NCI-H2029 treated with DMSO at 0.1 percent for 48 hours (cell line): ENCODE measurements around the gene ARL6IP4.
A peak's percentile ranks its signal among the peaks of the same experiment; 100 is the strongest.
"Not testable (repeated sequence)": the region's sequence is repeated elsewhere in the genome, so short reads cannot be mapped to it uniquely, and the experiment has no call there.

Experiments
- DNase-seq: peaks from one replicate; lab custom pipeline; 2025; lab: John Stamatoyannopoulos, UW

The ARL6IP4 gene

DNA sequence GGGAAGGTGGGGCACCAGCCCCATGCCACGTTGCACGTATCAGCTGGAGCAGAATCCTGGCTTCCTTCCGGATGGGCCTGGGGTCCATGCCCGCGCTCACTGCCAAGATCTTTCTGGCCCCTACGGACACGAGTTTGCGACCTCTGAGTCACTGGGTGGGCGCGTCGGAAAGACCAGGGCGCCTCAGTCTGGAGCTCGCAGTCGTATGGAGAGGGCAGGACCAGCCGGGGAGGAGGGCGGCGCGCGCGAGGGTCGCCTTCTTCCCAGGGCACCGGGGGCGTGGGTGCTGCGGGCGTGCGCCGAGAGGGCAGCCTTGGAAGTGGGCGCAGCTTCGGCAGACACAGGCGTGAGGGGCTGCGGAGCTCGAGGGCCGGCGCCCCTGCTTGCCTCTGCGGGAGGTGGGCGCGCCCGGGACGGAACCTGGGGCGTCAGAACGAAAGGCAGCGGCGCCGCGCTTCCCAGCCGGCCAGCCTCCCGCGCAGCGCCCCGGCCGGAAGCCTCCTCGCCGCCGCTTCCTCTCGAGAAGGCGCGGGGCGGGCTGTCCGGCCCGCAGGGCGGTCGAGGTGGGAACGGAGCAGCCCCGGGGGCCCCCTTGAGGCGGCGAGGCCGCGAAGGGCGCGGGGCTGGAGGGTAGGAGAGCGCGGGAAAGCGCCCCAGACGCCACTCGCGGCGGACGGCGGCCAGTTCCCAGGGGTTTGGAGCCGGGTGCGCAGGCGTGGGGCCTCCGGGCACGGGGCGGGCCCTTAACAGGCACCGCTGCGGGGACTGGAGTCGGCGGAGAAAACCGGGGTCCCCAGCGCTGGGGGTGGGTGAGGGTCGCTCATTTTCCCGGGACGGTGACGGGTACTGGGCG, at the start of gene ARL6IP4:
TSS of gene ARL6IP4 (plus strand) at position 499 of the 853 bp plus-strand sequence. CDS start 459 bp downstream, outside the sequence.
- DNase-seq: no peak

DNA sequence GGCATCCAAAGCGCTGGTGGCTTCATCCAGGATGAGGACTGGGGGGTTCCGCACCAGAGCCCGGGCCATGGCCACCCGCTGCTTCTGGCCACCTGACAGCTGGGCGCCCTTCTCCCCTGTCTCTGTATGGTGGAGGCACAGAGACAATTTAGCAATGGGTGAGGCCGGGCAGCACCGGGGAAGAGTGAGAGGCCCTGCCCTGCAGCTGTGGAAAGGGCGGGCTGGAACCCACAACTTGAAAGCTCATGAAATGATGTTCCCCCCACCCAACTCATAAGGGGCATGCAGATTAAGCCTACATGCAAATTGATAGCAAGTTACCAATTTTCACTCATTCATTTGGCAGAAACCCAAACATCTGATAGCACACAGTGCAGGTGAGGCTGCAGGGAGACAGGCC, 48.3 kb upstream of the ARL6IP4 start:
- no peak for DNase-seq

DNA sequence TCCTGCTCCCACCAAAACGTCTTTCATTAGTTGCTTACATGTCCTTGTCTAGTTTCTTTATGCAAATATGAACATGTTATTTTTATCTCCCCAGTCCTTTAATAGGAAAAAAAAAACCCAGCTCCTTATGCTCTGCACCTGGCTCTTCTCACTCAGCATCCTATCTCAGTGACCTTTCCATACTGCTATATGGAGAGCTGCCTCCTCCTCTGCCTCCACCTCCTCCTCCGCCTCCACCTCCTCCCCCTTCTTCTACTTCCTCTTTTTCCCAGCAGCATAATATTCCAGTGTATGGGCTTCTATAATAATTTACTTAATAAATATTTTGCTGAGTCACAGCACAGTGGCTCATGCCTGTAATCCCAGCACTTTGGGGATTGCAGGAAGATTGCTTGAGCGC, 45.8 kb upstream of the ARL6IP4 start:
- no peak for DNase-seq

DNA sequence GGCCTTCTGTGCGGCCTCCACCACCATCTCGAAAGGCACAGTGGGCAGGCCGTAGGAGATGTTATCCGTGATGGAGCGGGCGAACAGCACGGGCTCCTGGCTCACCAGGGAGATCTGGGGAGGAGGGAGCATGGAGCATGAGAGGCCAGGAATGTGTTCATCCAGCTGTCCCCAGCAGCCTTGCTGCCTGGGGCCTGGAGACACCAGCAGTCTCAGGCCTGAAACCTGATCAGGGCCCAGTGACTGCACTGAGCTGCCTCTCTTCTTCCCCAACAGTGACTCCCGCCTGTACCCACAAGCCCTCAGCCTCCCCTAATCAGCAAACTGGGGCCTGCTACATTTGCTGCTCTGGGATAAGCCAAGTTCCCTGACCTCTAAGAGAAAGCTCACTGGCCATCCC, 45.2 kb upstream of the ARL6IP4 start:
- no peak for DNase-seq

DNA sequence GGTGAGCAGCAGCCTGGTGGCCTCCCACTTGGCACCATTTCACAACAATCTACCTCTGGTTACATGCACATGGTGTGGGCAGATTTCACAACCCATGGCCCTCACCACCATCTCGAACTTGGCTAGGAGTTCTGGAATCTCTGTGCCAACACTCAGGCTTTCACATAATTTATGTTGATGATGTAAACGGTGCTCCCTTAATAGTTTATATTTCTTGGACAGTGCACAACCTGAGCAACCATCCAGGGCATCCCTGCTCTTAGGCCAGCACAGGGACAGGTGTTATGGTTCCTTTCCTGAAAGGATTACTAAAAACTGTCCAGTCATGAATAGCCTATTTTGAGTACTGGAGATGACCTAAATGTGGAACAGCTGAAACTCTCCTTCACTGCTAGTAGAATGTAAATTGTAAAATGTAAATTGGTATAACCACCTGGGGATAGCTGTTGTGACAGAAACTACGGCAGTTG, 42.8 kb upstream of the ARL6IP4 start:
- no peak for DNase-seq

DNA sequence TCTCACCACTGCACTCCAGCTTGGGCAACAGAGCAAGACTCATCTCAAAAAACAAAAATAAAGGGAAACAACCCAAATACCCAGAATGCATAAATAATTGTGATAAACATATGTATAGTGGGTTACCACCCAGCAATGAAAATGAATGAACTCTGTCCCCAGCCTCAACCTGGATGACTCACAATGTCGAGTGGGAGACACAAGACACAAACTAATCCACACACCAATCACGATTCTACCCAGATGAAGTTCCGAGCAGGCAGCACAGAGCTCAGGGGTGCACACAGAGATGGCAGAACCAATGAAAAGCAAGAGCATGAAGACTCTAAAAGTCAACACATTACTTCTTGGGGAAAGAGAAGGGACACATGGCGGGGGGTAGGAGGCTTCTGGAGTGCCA, 41.4 kb upstream of the ARL6IP4 start:
- DNase-seq: no peak

DNA sequence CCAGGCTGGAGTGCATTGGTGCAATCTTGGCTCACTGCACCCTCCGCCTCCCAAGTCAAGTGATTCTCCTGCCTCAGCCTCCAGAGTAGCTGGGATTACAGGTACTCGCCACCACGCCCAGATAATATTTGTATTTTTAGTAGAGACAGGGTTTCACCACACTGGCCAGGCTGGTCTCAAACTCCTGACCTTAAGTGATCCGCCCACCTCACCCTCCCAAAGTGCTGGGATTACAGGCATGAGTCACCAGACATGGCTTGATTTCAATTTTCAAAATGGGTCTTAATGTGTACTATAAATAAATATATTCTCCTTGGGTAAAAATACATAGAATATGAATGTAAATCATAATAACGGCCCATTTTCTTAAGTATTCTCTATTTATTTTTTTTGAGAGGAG, 39.1 kb upstream of the ARL6IP4 start:
- DNase-seq: not testable (repeated sequence)

DNA sequence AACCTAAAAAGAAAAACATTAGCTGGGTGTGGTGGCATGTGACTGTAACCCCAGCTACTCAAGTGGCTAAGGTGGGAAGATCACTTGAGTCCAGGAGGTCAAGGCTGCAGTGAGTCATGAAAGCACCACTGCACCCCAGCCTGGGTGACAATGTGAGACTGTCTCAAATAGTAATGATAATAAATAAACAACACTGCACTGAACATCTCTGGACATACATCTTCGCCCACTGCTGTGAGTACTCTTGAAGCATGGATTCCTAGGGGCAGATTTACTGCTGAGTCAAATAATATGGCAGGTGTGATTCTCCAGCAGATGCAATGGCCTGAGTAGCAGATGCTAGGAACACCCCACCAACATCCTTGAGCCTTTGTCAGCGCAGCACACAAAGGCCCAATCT, 37.8 kb upstream of the ARL6IP4 start:
- DNase-seq: no peak

DNA sequence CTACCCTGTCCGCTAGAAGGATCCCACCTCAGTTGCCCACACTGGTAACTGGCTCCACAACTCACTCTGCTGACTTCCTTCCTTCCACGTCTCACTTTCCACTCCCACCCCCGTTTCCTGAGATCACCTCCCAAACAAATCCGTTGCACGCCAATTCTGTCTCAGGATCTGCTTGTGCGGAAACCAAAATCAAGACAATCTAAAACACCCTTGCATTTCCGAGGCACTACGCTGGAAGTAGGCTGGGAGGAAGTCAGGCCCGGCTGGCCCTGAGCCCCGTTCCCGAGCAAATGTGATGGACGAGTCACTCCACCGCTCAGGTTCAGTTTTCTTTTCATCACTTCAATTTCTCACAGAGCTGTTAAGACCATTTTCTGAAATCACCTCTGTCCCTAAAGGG, 37.3 kb upstream of the ARL6IP4 start:
- no peak for DNase-seq

DNA sequence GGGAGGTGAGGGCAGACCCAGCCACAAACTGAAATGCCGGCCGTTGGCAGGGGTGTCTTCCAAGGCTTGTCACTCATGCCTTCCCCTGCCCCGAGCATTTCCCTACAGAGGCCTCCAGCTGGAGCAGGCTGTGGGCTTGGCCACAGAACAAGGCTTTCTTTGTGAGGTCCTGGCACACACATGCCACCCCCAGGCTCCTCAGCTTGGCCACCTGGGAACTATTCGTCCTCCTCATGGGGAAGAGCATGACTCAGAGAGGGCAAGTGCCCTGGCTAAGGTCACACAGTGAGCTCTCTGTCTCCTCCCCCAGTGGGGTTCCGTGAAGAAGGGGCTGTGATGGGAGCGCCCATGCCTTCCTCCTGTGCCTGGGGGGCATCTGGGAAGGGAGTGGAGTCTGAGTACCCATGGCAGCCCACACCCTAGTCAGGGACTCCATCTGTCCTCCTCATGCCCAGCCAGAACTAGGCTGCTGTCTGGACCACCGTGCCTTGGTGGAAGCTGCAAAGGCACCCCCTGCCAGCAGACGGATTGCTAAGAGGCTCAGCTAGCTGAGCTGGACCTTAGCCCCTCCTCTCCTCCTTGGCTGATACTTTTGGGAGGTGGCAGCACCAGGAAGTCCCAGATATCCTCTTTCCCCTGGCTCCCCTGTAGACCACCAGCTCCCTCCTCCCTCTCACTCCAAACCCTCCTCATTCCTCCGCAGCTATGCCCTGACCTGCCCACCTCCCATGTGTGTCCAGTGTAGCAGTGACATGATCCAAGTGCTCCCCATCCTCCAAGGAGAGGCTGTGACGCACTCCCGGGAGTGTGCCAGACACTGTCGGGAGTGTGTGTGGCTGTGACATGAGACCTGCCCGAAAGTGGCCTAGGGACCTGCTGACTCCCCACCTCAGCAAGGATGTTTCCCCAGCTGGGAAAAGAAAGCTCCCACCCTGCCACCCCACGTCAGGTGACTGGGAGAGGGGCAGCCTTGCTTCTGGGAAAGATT, 35.6 kb upstream of the ARL6IP4 start:
- DNase-seq: no peak

DNA sequence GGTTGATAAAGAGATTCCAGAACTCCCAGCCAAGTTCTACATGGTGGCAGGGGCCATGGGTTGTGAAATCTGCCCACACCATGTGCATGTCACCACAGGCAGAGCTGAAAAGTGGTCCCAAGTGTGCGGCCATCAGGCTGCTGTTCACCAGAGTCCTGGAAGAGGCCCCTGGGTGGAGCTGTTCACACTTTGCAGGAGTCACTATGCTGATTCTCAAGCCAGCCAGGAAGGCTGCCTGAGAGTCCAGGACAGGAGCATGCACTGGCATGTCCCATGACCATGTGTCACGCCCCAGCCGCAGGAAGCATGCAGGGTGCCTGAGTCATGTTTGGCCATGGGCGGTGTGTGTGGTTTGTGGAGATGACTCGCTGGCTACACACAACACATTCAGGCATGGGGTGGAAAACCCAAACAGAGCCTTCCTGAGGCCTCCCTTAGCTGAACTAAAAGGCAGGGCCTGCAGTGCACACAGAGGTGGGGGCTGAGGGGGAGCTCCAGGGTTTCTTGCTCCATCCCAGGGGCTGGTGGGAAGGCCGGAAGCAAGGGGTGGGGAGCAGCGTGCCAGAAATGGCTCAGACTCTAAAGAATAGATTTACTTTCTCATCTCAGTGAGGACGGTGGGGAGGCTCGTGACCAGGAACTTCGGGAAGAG, 33.7 kb upstream of the ARL6IP4 start:
- DNase-seq: no peak

DNA sequence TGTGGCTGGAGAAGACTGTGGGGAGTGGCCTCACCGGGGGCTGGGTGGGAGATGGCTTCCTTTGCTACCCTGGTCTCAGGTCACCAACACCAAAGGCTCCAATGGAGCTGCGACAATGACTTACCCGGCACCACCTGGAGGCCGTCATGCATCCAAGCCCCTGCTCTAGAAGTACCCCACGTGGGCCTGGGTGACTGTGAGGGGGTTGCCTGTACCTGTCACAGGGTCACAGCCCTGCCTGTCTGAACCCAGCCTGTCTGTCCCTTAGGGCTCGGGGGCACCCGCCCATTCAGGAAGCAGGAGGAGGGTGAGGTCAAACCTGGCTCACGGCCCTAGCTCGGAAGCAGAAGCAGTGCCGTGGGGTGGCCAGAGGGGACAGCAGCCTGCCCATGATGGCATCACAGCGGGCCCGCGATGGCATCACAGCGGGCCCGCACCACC, 33.1 kb upstream of the ARL6IP4 start:
- no peak for DNase-seq

DNA sequence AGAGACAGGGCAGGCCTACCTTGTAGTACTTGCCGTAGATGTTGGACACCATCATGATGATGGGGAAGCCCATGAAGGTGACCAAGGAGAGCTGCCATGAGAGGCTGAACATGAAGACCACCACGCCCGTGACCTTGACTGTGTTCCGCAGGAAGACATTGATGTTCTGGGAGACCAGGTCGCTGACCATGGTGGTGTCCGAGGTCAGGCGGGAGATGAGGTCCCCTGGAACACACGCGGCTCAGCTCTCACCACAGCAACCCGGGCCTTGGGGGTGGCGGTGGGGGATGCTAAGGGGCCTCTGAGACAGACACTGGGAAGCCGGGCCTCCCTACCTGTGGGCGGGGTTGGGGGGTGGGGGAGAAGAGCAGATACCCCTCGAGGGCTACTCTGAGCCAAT, 31.9 kb upstream of the ARL6IP4 start:
- DNase-seq: no peak

DNA sequence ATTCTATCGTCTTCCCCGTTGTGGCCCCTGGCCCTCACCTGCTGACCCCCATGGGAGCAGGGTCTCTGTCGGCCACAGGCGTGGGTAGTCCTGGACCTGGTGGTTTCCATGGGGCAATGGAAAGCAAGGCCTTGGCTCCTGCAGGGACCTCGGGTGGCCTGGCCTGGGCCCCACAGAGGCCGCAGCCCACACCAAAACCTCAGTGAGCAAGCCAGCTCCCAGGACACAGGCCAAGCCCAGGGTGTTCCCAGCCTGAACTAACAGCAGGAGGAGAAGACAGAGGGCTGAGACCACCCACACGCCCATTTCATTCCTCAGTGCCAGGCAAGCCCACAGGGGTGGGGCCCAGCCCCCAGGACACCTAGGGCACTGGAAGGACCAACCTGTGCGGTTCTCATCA, 31.1 kb upstream of the ARL6IP4 start:
- no peak for DNase-seq

DNA sequence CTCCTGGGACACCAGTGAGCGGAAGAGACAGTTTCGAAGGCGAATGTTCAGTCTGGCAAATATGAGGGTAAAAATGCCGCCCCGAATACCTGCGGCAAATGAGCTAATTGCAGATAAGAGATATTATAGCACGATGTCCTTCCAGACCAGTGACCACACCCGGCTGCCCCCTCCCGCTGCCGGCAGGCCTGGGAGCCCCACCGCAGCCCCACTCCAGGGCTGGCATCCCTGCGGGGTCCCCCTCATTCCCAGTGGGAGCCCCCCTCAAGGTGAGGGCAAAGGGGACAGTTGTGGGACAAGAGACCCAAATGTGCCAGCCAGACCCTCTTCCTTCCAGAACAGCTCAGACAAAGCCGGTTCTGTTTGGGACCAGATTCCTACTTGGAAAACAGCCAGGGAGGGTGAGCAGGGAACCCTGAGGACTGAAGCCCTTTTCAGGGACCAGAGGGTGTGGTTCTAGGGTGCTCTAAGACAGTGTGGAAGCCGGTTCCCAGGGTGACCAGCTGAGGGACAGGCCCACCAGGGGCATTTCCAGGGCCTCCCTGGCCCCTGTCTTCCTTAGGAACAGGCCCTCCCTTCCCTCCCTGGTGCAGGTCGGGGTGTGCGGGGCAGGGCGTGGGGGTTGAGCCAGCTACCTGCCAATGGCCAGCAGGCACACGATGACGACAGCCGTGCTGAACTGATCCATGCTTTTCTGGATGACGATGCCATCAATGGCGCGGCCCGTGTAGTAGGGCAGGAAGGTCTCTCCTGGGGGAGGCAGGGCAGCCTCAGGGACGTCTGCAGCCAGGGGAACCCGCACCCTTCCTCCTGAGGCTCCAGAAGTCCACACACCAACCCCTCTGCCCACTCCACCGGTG, 30.4 kb upstream of the ARL6IP4 start:
- DNase-seq: no peak

DNA sequence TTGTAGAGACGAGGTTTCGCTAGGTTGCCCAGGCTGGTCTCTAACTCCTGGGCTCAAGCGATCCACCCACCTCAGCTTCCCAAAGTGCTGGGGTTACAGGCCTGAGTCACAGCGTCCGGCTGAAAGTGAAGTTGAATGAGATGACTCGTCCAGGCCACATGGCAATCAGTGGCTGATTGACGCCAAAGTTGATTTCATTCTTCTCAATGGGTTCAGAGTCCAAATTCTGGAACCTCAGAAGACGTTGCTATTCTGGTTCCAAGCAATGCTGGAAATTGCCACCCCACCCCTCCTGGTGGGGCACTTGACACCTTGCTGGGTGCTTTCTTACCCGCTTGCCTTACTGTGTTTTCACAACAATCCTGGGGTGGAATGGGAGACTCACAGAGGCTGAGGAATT, 29.1 kb upstream of the ARL6IP4 start:
- no peak for DNase-seq

DNA sequence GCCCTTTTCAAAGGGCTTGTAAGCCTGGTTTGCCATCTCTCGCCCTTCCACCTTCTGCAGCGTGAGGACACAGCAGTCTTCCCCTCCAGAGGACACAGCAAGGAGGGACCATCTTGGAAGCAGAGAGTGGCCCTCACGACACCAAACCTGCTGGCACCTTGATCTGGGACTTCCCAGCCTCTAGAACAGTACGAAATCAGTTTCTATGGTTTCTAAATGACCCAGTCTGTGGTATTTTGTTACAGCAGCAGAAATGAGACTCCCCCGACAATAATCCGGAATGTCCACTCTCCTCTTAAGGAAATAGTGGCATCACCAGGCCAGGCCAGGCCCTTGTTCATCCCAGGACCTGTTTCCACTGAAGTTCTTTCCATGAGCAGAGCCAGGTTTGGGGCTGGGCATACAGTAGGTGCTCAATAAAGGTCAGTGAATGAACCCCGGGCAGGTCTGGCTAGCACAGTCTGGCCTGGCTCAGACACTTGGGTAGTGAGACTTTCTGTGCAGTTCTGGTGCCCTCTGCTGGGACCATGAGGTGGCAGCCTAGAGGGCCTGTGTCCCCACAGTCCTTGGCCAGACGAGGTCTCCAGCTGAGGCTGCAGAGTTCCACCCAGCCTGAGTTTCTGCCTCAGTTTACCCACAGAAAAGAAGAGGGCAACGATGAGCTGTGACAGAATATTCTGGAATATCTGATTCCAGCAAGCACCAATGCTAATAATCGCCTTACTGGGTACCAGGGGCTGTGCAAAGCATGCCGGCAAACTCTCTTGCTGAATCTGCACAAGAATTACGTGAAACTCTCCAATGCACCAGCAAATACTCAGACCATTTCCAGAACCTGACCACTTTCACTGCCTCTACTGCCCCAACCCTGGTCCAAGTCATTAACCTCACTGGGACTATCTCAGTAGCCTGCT, 28.2 kb upstream of the ARL6IP4 start:
- peak; percentile 12 for DNase-seq

DNA sequence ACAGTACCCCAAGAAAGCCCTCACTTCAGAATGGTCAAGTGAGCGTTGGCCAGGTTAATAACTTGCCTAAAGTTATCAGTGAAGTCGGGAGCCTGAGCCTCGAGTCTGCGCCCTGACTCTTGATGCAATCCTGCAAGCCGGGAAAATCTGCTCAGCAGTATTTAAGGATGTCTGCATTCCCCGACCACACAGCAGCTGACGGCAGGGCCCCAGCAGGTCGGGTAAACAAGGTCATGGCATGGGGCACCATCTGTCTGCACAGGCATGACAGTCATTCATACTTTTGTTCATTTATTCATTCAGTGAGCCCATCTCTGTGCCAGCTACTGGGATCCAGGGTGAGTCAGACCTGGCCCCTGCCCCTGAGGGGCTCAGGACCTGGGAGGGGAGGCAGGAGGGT, 25.3 kb upstream of the ARL6IP4 start:
- DNase-seq: no peak

DNA sequence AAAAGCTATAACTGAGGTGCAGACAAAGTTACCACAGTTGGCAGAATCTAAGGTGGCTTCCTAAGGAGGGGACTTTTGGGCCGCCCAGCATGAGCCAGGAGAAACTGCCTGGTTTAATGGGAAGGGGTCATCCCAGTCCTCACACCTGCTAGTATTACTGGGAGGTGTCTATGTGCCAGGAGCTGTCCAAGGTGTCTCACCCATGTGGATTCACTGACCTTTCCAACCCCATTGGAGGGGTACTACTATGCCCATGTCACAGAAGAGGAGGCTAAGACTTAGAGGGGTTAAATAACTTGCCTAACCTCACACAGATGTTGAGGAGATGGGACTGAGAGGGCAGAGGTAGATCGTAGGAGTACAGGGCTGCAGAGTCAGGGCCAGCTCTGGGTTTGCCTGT, 24.4 kb upstream of the ARL6IP4 start:
- DNase-seq: no peak
